Endothelial cell of umbilical vein (primary cell): ENCODE measurements around the gene LYPLAL1. TPM values are rescaled to one million over a fixed set of nuclear protein-coding genes. Genes with fewer than 3 reads are reported as not detected.

ENCODE experiments used
- BruUV-seq: library from RNA; stranded (reverse); fragments of 400-500 nt; replicated peaks from 2 replicates; lab custom pipeline; 2021; lab: Mats Ljungman, UMichigan
- CTCF ChIA-PET: fragments of 300-600, 350-600 bp; sonication (Branson Sonifier 250); formaldehyde crosslinking; loops from one replicate; lab custom pipeline; 2021; ENCODE audit warnings: antibody characterized with exemption, inconsistent platforms; lab: Charles Lee
- POLR2A ChIA-PET: fragments of 300-600, 350-600 bp; sonication (Branson Sonifier 250); formaldehyde crosslinking; loops from one replicate; lab custom pipeline; 2021; ENCODE audit warnings: antibody characterized with exemption, inconsistent platforms; lab: Charles Lee
- DNase-seq: peaks from one replicate; pipeline ENCODE4 v3.0.0-alpha.2; 2011; ENCODE audit warnings: low read depth, low spot score
- FAIRE-seq: peaks from 2 replicates; lab custom pipeline; 2011; peaks lifted over from hg19 to GRCh38; lab: Jason Lieb, UNC
- H2AFZ ChIP-seq: 2 replicates; pipeline ENCODE4 v1.6.0; 2012; ENCODE audit warnings: low read depth, low read length, control low read depth, inconsistent platforms
- H3K27ac ChIP-seq: 2 replicates; pipeline ENCODE4 v1.5.1; 2011; ENCODE audit warnings: low read depth, mild to moderate bottlenecking, control low read depth, low read length, moderate library complexity; ENCODE audit not compliant: insufficient read depth
- H3K27me3 ChIP-seq, 2 experiments: 2 replicates each; pipeline versions ENCODE4 v1.6.0 to v1.6.1; 2011; ENCODE audit warnings: low read length in 2 of 2, mixed read lengths in 1 of 2; ENCODE audit not compliant: control insufficient read depth in 2 of 2, insufficient read depth in 2 of 2
- H3K36me3 ChIP-seq, 2 experiments: 2 replicates in 1 of 2; 3 replicates in 1 of 2; pipeline ENCODE4 v1.5.1; 2011; ENCODE audit warnings: low read length in 2 of 2, mild to moderate bottlenecking in 1 of 2, moderate library complexity in 1 of 2; ENCODE audit not compliant: control insufficient read depth in 2 of 2, insufficient read depth in 2 of 2; ENCODE audit errors: extremely low read depth in 1 of 2
- H3K4me1 ChIP-seq: 3 replicates; pipeline ENCODE4 v1.5.1; 2011; ENCODE audit warnings: mild to moderate bottlenecking, low read length; ENCODE audit not compliant: control insufficient read depth, insufficient read depth; ENCODE audit errors: extremely low read depth
- H3K4me2 ChIP-seq: 2 replicates; pipeline ENCODE4 v1.6.1; 2011; ENCODE audit warnings: low read length, control low read depth, mixed read lengths; ENCODE audit not compliant: insufficient read depth
- H3K4me3 ChIP-seq, 3 experiments: fragments of 200-600 bp in 1 of 3; sonication (generic), shearing (Covaris generic) in 1 of 3; replicated peaks in 1 of 3; 2 replicates each; pipeline ENCODE4 v1.5.1; 2011 to 2016; ENCODE audit warnings: control low read depth in 3 of 3, low read length in 3 of 3, mild to moderate bottlenecking in 2 of 3, inconsistent platforms in 1 of 3, low read depth in 1 of 3, moderate library complexity in 1 of 3; ENCODE audit not compliant: insufficient read depth in 1 of 3
- H3K79me2 ChIP-seq: 2 replicates; pipeline ENCODE4 v1.6.0; 2012; ENCODE audit warnings: low read length, inconsistent platforms; ENCODE audit not compliant: control insufficient read depth, insufficient read depth
- H3K9ac ChIP-seq: replicated peaks from 2 replicates; pipeline ENCODE3; 2011; ENCODE audit warnings: low read length, control low read depth; ENCODE audit not compliant: insufficient read depth; ENCODE audit errors: extremely low read depth
- H3K9me1 ChIP-seq: replicated peaks from 3 replicates; pipeline ENCODE4 v1.6.0; 2011; ENCODE audit warnings: mild to moderate bottlenecking, low read length; ENCODE audit not compliant: control insufficient read depth, insufficient read depth; ENCODE audit errors: extremely low read depth
- H3K9me3 ChIP-seq: replicated peaks from 2 replicates; pipeline ENCODE4 v1.5.1; 2012; ENCODE audit warnings: low read length, inconsistent platforms; ENCODE audit not compliant: control insufficient read depth, insufficient read depth
- H4K20me1 ChIP-seq: replicated peaks from 2 replicates; pipeline ENCODE3; 2011; ENCODE audit warnings: mild to moderate bottlenecking, low read length; ENCODE audit not compliant: control insufficient read depth, insufficient read depth; ENCODE audit errors: extremely low read depth
- CTCF ChIP-seq, 2 donors: IDR thresholded peaks; 1 replicate in 1 of 2; 2 replicates in 1 of 2; pipeline ENCODE4 v1.5.1; 2011; ENCODE audit warnings: low read length in 2 of 2, mild to moderate bottlenecking in 2 of 2, moderate library complexity in 2 of 2, control low read depth in 1 of 2, inconsistent platforms in 1 of 2, low read depth in 1 of 2; ENCODE audit not compliant: insufficient read depth in 1 of 2; ENCODE audit errors: extremely low read depth in 1 of 2
- EZH2 ChIP-seq: IDR thresholded peaks from 2 replicates; pipeline ENCODE4 v1.6.1; 2012; ENCODE audit warnings: borderline replicate concordance, low read depth, mild to moderate bottlenecking, moderate library complexity, low read length, inconsistent platforms; ENCODE audit not compliant: severe bottlenecking
- FOS ChIP-seq: IDR thresholded peaks from 2 replicates; pipeline ENCODE4 v1.6.1; 2011; ENCODE audit warnings: mild to moderate bottlenecking, low read length, moderate library complexity, borderline replicate concordance; ENCODE audit not compliant: insufficient read depth
- GATA2 ChIP-seq: IDR thresholded peaks from 2 replicates; pipeline ENCODE4 v1.7.0; 2011; ENCODE audit warnings: low read depth, mild to moderate bottlenecking, moderate library complexity, mixed read lengths, low read length; ENCODE audit not compliant: insufficient read length, insufficient read depth
- JUN ChIP-seq: IDR thresholded peaks from 2 replicates; pipeline ENCODE4 v1.6.1; 2011; ENCODE audit warnings: borderline replicate concordance, low read depth; ENCODE audit not compliant: insufficient read length, insufficient read depth
- MAX ChIP-seq: IDR thresholded peaks from 2 replicates; pipeline ENCODE4 v1.6.1; 2011; ENCODE audit not compliant: insufficient read depth, insufficient read length
- MYC ChIP-seq: IDR thresholded peaks from one replicate; pipeline ENCODE4 v1.6.1; 2011; ENCODE audit warnings: mild to moderate bottlenecking, low read depth, low read length
- POLR2A ChIP-seq: IDR thresholded peaks from 2 replicates; pipeline ENCODE4 v1.6.1; 2012; ENCODE audit warnings: low read depth, mild to moderate bottlenecking, control low read depth, low read length
- POLR2AphosphoS5 ChIP-seq: IDR thresholded peaks from 2 replicates; pipeline ENCODE4 v1.6.1; 2012; ENCODE audit warnings: low read depth, mild to moderate bottlenecking, control low read depth, low read length, moderate library complexity; ENCODE audit not compliant: insufficient read depth
- dilution Hi-C: fragments of 300-500 bp; cut with MboI; formaldehyde crosslinking; loops from one replicate; pipeline ENCODE4 v1.15.0; 2019; ENCODE audit warnings: low sequenced_read_pairs; ENCODE audit not compliant: extremely low pct_ligation_motif_present
- intact Hi-C: fragments of 100-400 bp; cut with micrococcal nuclease; formaldehyde crosslinking; loops from one replicate; pipeline ENCODE4 v1.10.0; 2022
- polyA plus RNA-seq, 4 experiments: library from polyadenylated mRNA; depleted of rRNA in 3 of 4; stranded (reverse) in 3 of 4; unstranded in 1 of 4; fragments of >200 nt; gene quantifications; 2 replicates each; pipeline versions ENCODE4 v1.2.1 to v1.2.3, GENCODE V29; 2011 to 2012; ENCODE audit warnings: missing spikeins in 1 of 4
- total RNA-seq: library from RNA; stranded (reverse); gene quantifications from 2 replicates; pipeline ENCODE4 v1.2.3, GENCODE V29; 2021

The LYPLAL1 gene
- total and polyA plus RNA-seq, 2 donors (not counting 3 experiments of a cell fraction or from before 2014, with no cell fraction given) = 7.4 to 25.4 TPM

- no peak for FAIRE-seq
- TF ChIP-seq GATA2 (no peak), MAX (no peak), POLR2AphosphoS5 (no peak), JUN (no peak), EZH2 (no peak), MYC (no peak), CTCF (IDR thresholded peaks at IDR 0.05; ENCODE audit: extremely low read depth in 1 of 2, insufficient read depth in 1 of 2, low read depth in 1 of 2, low read length in 2 of 2) (no peak), FOS (no peak), POLR2A (no peak)
- POLR2A ChIA-PET = no interaction called here
- Histone ChIP-seq H3K9me1 (no peaks in the 10 kb centered on the region), H3K27me3 (no peaks in the 10 kb centered on the region), H3K36me3 (no peaks in the 10 kb centered on the region), H3K27ac (no peak overlapping the region), H4K20me1 (no peaks in the 10 kb centered on the region), H3K4me1 (no peaks in the 10 kb centered on the region), H3K9me3 (no peaks in the 10 kb centered on the region), H2AFZ (no peak overlapping the region), H3K9ac (no peak overlapping the region), H3K4me3 (no peak overlapping the region), H3K4me2 (no peak overlapping the region), H3K79me2 (no peaks in the 10 kb centered on the region)
- intact Hi-C loops = no loop called here
- CTCF ChIA-PET = no interaction called here
- dilution Hi-C loops = no loop called here
- BruUV-seq = no TSS peak
- no peak for DNase-seq
Measured at GRCh38 chr1:219151467-219151866, 22.2 kb upstream of the LYPLAL1 start.
